GM18520 (cell line): ENCODE data around the gene TMEM145.
"Not testable (repeated sequence)": the region's sequence is repeated elsewhere in the genome, so short reads cannot be mapped to it uniquely, and the experiment has no call there.

ENCODE experiments used
- ATAC-seq: cut with Tn5 transposase; IDR thresholded peaks from one replicate; pipeline ENCODE4 v1.9.1; 2021; ENCODE audit not compliant: unreplicated experiment

Gene TMEM145

DNA sequence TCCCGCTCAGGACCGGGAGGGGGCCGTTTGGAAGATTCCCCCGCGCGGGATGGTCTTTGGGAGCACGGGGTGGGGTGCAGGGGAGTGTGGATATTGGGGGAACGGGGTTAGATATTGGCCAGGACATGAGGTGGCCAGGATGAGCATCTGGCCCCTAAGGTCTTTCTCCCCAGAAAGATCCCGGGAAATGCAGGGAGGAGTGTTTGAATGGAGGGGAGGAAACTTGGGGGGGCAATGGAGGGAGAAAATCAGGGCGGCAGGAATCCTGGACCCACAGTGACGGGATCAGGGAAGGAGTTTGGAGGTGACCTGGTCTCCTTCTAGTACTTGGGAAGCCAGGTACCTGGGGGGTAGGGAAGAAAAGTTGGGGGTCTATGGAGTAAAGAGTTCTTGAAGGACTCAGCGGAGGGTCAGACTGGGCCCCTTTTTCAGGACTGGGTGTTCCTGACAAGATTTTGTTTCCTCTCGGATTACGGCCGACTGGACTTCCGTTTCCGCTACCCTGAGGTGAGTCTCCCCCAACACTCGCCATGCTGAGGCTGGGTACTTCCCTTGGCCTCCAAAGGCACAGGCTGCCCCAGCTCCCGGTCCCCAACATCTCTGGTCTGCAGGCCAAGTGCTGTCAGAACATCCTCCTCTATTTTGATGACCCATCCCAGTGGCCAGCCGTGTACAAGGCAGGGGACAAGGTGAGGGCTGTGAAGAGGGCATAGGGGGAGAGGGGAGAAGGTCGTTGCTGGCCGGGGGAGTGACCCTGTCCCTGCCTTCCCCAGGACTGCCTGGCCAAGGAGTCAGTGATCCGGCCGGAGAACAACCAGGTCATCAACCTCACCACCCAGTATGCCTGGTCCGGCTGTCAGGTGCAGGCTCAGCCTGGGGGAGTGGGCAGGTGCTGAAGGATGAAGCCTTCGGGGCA is 989 bp downstream of the TMEM145 start:
- ATAC-seq: no peak

DNA sequence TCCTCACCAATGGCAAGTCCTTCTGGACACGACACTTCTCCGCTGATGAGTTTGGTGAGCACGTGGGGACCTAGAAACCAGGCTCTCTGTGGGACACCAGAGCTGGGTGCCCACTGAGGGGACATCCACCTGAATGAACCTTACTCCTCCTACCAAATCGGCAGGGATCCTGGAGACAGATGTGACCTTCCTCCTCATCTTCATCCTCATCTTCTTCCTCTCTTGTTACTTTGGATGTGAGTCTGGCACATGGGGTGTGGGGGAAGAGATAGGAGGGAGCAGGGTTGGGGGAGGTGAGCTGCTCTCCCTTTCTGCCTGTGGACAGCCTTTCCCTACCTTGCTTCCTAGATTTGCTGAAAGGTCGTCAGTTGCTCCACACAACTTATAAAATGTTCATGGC is 1.9 kb downstream of the TMEM145 start:
- ATAC-seq: no peak

DNA sequence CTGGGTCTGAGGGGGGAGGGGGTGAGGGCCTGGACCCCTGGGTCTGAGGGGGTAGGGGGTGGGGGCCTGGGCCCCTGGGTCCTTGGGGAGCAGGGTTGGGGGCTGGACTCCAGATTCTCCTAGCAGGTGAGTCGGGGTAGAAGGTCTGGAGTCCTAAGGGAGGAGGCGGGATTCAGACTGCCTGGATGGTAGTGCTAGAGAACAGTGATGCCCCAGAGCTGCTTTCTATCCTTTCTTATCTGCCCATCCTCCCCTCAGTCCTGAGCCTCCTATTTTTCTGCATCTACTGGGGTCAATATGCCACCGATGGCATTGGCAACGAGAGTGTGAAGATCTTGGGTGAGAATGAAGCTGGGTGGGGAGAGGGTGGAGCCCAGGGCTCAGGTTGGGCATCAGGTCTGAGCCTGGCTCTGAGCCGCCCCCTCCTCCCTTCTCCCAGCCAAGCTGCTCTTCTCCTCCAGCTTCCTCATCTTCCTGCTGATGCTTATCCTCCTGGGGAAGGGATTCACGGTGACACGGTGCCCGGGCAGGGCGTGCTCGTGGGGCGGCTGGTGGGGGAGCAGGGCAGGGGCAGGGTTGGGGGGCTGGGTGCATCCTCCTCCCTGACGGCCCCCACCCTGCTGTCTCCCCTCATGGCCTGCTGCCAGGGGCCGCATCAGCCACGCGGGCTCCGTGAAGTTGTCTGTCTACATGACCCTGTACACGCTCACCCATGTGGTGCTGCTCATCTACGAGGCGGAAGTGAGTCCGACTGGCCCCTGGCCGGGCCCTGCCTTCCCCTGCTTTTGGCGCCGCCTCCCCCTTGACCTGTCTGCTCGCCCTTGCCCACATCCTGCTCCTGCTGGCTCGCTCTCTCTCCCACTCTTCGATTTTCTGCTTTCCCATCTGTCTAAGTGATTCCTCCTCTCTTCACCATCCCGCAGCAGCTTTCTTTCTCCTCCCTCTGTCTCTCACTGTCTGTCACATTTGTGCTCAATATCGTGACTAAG is 3.4 kb downstream of the TMEM145 start:
- ATAC-seq: no peak

- no peak for ATAC-seq
Observed at GRCh38 chr19:42317535-42317934, 4.4 kb downstream of the TMEM145 start.

DNA sequence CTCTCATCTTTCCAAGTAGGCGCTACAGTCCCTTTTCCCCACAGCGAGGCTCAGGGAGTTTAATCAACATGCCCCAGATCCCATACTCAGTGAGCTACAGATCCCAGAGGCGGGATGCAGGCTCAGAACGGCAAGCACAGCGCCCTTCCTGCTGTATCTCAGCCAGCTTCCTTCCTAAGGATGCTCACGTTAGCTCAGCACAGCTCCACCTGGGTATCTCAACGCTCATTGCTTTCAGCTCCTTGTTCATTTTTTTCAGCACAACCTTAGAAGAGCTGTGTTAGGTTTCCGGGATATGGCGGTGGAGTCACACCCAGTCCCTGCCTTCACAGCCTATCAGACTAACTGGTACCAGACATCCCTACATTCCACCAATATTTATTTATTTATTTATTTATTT is 9.2 kb downstream of the TMEM145 start:
- no peak for ATAC-seq

DNA sequence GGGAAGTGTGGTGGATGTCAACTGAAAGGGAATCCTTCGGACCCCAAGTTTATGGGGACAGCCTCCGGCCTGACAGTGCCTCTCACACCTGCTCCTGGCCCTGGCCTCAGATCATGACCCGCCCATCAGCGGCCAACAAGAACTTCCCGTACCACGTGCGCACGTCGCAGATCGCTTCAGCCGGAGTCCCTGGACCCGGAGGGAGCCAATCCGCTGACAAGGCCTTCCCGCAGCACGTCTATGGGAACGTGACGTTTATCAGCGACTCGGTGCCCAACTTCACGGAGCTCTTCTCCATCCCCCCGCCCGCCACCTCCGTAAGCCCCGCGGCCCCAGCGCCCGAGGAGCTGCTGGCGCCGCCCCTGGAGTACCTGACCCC is 10.4 kb downstream of the TMEM145 start:
- ATAC-seq: no peak

DNA sequence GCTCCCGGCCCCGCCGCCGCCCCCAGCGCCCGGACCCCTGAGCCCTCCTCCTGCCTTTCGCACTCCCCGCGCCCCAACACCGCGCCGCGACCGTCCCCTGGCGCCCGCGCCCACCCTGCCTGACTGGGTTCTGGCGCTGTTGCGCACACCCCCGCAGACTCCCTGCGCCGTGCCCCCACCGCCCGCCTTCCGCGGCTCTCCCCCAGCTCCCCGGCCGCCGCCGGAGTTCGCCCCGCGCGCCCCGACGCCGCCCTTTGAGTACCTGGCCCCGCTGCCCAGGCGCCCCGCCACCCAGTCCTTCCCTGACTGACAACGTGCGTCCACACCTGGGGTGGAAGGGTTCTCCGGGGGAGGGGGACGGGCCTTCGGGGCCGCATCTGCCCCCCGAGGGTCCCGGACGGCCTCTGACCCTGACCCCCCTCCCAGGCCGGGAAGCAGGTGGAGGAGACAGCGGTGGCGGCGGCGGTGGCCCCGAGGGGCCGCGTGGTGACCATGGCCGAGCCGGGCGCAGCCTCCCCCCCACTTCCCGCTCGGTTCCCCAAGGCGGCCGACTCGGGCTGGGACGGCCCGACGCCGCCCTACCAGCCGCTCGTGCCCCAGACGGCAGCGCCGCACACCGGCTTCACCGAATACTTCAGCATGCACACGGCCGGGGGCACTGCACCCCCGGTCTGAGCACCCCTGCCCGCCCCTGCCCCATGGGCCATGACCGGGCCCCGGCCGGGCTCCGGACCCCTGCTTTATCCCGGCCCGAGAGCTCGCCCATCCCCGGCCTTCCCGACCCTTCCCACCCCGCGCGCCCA is 10.9 kb downstream of the TMEM145 start:
- ATAC-seq: no peak

- no peak for ATAC-seq
Observed at GRCh38 chr19:42324655-42325307, 11.7 kb downstream of the TMEM145 start.

DNA sequence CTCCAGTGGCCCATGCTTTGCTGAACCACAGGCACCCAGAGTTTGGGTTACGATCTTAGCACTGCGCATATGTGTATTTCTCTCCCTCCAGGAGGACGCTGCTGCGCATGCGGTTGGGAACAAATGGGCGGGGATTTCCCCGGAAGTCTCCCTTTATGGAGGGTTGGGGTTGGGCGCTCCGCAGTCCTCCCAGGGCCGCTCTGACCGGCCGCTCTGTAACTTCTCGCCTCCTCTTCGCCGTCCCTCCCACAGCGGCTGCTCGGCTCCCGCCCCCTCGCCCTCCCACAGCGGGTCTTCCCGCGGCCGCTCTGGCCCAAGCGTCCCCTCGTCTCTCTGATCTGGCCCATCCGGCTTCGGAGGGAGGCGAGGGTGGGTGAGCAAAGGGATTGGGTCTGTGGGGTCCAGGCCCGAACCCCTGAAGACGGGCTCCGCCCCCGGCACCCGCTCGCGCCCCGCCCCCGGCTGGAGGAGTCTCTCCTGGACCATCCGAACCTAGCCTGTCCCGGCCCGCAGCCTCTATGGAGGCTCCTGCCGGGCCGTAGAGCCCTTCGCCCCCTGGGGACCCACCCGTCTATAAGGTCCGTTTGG is 12.3 kb downstream of the TMEM145 start, which contains the start of gene MEGF8:
Gene MEGF8 (plus strand): TSS at position 328 of the 588 bp plus-strand sequence. CDS start 609 bp downstream, outside the sequence.
- ATAC-seq: peak; percentile 96

- no peak for ATAC-seq
Observed at GRCh38 chr19:42325896-42326771, 13.0 kb downstream of the TMEM145 start.

DNA sequence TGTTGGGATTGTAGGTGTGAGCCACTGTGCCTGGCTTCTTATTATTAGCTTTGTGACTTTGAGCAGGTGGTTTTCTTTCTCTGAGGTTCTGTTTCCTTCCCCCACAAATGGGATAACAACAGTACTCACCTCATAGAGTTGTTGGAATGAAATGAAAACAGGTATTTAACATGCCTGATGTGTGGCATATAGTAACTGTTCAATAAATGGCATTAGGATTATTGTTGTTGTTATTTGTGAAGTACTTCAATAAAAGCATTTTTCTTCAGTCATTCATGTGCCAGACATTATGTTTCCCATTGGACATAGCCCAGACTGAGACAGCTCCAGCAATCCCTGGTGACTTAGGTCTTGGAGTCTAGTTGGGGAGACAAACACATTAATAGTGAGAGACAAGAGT is 13.9 kb downstream of the TMEM145 start:
- ATAC-seq: no peak

DNA sequence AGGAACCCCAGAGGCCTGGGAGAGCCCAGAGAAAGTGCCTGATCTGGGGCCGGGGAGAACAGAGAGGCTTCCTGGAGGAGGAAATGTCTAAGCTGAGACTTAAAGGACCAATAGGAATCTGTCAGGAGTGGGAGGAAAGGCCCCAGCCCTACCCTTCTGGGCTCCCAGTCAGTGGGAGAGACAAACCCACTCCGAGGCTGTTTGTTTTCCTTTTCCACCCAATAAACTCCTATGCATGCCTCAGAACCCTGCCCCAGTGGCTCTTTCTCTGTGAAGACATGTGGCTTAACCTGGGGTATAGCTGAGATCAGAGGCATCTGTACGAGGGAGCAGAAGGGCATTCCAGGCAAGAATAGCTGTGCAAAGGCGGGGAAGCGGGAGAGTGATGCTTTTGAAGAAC is 14.3 kb downstream of the TMEM145 start:
- no peak for ATAC-seq

GRCh38 chr19:42328106-42328505 is 15.0 kb downstream of the TMEM145 start:
- ATAC-seq: no peak

GRCh38 chr19:42328854-42329253 is 15.7 kb downstream of the TMEM145 start:
- no peak for ATAC-seq

DNA sequence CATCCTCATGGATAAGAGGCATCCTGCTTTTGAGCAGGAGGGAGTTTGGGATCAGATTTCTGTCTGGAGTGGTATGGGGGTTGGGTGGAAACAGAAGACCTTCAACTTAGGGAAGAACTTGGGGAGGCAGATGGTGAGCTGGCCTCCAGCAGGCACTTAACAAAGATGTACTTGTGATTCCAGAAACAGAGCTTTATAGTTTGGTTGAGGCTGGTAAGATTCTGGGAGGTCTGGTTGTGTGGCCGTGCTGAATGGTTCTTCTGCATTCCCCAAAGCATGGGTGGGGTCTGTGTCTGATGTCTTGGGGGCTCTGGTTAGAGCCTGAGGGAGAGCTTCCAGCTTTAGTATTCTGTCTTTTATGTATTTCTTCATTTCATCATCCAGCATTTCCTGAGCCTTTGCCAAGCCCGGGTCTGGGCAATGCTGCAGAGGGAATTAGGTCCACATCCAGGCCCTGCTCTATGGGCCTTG is 17.2 kb downstream of the TMEM145 start:
- no peak for ATAC-seq

GRCh38 chr19:42331333-42331732 is 18.2 kb downstream of the TMEM145 start:
- not testable (repeated sequence) for ATAC-seq

- no peak for ATAC-seq
Observed at GRCh38 chr19:42332059-42332458, 18.9 kb downstream of the TMEM145 start.

DNA sequence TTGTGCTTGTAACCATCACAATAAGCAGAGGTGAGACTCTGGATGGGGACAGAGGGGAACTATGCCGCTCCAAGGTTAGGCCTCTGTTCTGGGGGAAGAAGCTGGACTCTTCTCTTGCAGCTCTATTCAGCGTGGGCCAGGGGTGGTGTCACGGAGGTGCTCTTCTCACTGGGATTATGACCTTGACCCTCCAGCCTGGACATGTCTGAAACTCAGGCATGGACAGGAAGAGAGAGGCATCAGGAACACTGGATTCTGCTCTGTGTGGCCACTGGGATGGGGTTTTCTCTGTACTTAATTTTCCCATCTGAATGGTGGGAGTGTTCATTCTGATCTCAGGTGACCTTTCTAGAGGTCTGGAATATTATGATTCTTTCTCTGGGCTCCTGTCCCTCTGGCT is 19.9 kb downstream of the TMEM145 start:
- ATAC-seq: no peak
